ENCODE measurements around the gene DSP. TPM values are rescaled to one million over a fixed set of nuclear protein-coding genes. Genes with fewer than 3 reads are reported as not detected.

DSP gene
- total RNA-seq, 1 experiment from 2014 or later: 109 TPM

DNA sequence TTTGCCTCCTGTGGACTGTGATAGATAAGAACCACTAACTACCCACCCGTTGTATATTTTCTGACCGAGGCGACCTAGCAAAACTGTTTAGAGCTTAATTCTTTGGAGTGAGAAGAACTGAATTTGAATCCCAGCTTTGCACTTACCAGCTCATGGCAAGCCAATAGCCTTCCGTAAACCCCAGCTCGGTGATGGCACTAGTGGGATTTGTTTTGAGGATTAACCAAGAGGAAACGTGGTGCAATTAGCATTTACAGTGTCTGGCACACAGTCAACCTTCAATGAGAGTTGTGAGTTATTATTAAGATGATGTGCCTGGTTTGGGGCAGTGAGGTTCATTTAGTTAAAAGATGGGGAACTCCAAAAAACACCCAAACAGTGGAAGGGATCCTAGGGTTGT, 12.3 kb upstream of the DSP start:
- no TSS peak for BruUV-seq (replicated peaks)
- Histone ChIP-seq H3F3A (ENCODE audit: insufficient read depth, low read depth) (peaks cover 9% of the 10 kb centered on the region; the same call in 1 of the 2 replicates), H3K4me3 (no peak overlapping the region), H4K20me1 (ENCODE audit: insufficient read depth) (no peaks in the 10 kb centered on the region), H3K27ac (no peak overlapping the region), H3K9me3 (ENCODE audit: insufficient read depth, low read depth) (no peaks in the 10 kb centered on the region), H3K36me3 (ENCODE audit: low read depth) (no peaks in the 10 kb centered on the region), H3K27me3 (ENCODE audit: insufficient read depth, low read depth) (no peaks in the 10 kb centered on the region), H3K4me2 (no peak overlapping the region), H3K4me1 (replicated peaks; ENCODE audit: insufficient read depth) (peaks cover 17% of the 10 kb centered on the region), H3K79me2 (ENCODE audit: low read depth) (no peaks in the 10 kb centered on the region), H3K9me2 (ENCODE audit: insufficient read depth) (no peaks in the 10 kb centered on the region), H2AFZ (no peak overlapping the region)
- no peak for TF ChIP-seq EZH2 (IDR thresholded peaks at IDR 0.05; ENCODE audit: low read depth)
- TF ChIP-seq, protein P1, sequence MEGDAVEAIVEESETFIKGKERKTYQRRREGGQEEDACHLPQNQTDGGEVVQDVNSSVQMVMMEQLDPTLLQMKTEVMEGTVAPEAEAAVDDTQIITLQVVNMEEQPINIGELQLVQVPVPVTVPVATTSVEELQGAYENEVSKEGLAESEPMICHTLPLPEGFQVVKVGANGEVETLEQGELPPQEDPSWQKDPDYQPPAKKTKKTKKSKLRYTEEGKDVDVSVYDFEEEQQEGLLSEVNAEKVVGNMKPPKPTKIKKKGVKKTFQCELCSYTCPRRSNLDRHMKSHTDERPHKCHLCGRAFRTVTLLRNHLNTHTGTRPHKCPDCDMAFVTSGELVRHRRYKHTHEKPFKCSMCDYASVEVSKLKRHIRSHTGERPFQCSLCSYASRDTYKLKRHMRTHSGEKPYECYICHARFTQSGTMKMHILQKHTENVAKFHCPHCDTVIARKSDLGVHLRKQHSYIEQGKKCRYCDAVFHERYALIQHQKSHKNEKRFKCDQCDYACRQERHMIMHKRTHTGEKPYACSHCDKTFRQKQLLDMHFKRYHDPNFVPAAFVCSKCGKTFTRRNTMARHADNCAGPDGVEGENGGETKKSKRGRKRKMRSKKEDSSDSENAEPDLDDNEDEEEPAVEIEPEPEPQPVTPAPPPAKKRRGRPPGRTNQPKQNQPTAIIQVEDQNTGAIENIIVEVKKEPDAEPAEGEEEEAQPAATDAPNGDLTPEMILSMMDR (conservative IDR thresholded peaks at IDR 0.05): no peak
- DNase-seq: no peak
- ChIA-PET CTCF (no interaction called here), POLR2A (ENCODE audit: unreplicated experiment) (no interaction called here)
- intact Hi-C loops (cut with micrococcal nuclease; ENCODE audit: unreplicated experiment): no loop called here

DNA sequence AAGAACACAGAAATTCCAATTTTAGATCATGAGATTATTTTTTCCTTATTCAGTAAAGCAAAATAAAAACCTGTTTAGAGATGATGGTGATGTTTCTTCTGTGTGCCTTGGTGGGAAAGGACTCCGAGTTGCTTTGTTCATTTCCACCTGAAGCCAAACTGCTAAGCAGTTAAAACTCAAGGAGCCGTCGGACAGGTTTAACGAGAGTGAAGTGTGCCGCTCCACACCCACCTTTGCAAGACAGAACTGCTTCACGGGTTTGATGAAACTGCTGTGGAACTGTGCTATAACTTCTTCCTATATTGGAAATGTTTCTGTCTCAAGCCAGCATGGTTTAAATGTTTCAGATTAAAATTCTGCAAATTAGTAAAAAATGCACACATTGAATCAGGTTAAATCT, 9.2 kb upstream of the DSP start:
- Histone ChIP-seq H3K9me2 (ENCODE audit: insufficient read depth) (no peaks in the 10 kb centered on the region), H3K4me3 (peak overlapping the region; percentile 24; the same call in 1 of the 2 replicates)
- CTCF ChIA-PET: no interaction called here

DNA sequence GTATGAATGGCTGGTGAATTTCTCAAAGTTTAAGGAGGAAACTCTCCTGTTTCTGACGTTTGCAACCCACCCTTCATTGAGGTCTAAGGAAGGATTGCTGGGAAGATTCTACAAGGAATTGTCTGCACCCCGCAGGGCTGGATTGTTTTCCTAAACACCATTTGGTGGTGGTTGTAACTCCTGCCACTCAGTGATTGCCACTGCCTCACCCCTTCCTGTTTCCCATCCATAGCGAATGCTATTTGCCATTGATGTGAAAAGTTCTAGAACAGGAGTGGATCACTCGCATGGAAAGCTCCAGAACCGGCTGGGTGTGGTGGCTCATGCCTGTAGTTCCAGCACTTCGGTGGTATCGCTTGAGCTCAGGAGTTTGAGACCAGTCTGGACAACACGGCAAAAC, 8.7 kb upstream of the DSP start:
- peaks cover 9% of the 10 kb centered on the region; the same call in 1 of the 2 replicates for H3F3A ChIP-seq (ENCODE audit: insufficient read depth, low read depth)
- no peaks in the 10 kb centered on the region for H3K9me3 ChIP-seq (ENCODE audit: insufficient read depth, low read depth)
- peak overlapping the region; percentile 63 for H3K4me2 ChIP-seq
- no peaks in the 10 kb centered on the region for H3K27me3 ChIP-seq (ENCODE audit: insufficient read depth, low read depth)
- H3K4me1 ChIP-seq (replicated peaks; ENCODE audit: insufficient read depth): peaks cover 17% of the 10 kb centered on the region
- H4K20me1 ChIP-seq (ENCODE audit: insufficient read depth): no peaks in the 10 kb centered on the region
- ChIA-PET CTCF (no interaction called here), POLR2A (ENCODE audit: unreplicated experiment) (no interaction called here)
- no peaks in the 10 kb centered on the region for H3K36me3 ChIP-seq (ENCODE audit: low read depth)
- no peak for DNase-seq
- no TSS peak for BruUV-seq (replicated peaks)
- no peaks in the 10 kb centered on the region for H3K79me2 ChIP-seq (ENCODE audit: low read depth)
- TF ChIP-seq EZH2 (IDR thresholded peaks at IDR 0.05; ENCODE audit: low read depth): no peak
- TF ChIP-seq, protein P1 (conservative IDR thresholded peaks at IDR 0.05): no peak
- peak overlapping the region; percentile 24; the same call in 1 of the 2 replicates for H3K4me3 ChIP-seq
- 0 out of 2 replicates have a peak overlapping the region, but pooled peaks have one; percentile 35 for H2AFZ ChIP-seq
- no peaks in the 10 kb centered on the region for H3K9me2 ChIP-seq (ENCODE audit: insufficient read depth)
- peak overlapping the region; percentile 44; the same call in 1 of the 2 replicates for H3K27ac ChIP-seq
- intact Hi-C loops (cut with micrococcal nuclease; ENCODE audit: unreplicated experiment): loop anchor here (2.0 kb wide), 1 partner anchor 28 kb away; no protein-coding TSS in a partner anchor

More for the DNA sequence above, 9.2 kb upstream of the DSP start:
- TF ChIP-seq, protein P1 (conservative IDR thresholded peaks at IDR 0.05): no peak
- no peak for TF ChIP-seq EZH2 (IDR thresholded peaks at IDR 0.05; ENCODE audit: low read depth)
- POLR2A ChIA-PET (ENCODE audit: unreplicated experiment): no interaction called here
- Histone ChIP-seq H4K20me1 (ENCODE audit: insufficient read depth) (no peaks in the 10 kb centered on the region), H3K79me2 (ENCODE audit: low read depth) (no peaks in the 10 kb centered on the region), H3K27ac (peak overlapping the region; percentile 44), H3K27me3 (ENCODE audit: insufficient read depth, low read depth) (no peaks in the 10 kb centered on the region), H3F3A (ENCODE audit: insufficient read depth, low read depth) (peaks cover 9% of the 10 kb centered on the region; the same call in 1 of the 2 replicates), H3K4me1 (replicated peaks; ENCODE audit: insufficient read depth) (peaks cover 17% of the 10 kb centered on the region), H3K9me3 (ENCODE audit: insufficient read depth, low read depth) (no peaks in the 10 kb centered on the region), H2AFZ (no peak overlapping the region), H3K36me3 (ENCODE audit: low read depth) (no peaks in the 10 kb centered on the region), H3K4me2 (peak overlapping the region; percentile 63)
- intact Hi-C loops (cut with micrococcal nuclease; ENCODE audit: unreplicated experiment): loop anchor here (2.0 kb wide), 1 partner anchor 27 kb away; no protein-coding TSS in a partner anchor
- DNase-seq: peak; percentile 72 to 77
- BruUV-seq (replicated peaks): no TSS peak
